HG03025 (cell line): ENCODE data around the gene KIAA0586.
"Not testable (repeated sequence)": the region's sequence is repeated elsewhere in the genome, so short reads cannot be mapped to it uniquely, and the experiment has no call there.

Experiments used
- ATAC-seq: cut with Tn5 transposase; IDR thresholded peaks from one replicate; pipeline ENCODE4 v1.9.1; 2021; ENCODE audit warnings: mild to moderate bottlenecking, moderate library complexity; ENCODE audit not compliant: unreplicated experiment, low FRiP score

KIAA0586 gene

GRCh38 chr14:58427281-58428117 is at the start of gene KIAA0586, which contains the start of gene TIMM9:
Gene KIAA0586, plus strand, starts transcription at chr14:58427719. Its CDS starts 546 bp downstream, at chr14:58428265.
Gene TIMM9, minus strand, starts transcription at chr14:58427531. Its CDS starts 15,586 bp downstream, at chr14:58411945.
- peak; percentile 87 for ATAC-seq

GRCh38 chr14:58390830-58391229 is 36.7 kb upstream of the KIAA0586 start:
- ATAC-seq = no peak

- no peak for ATAC-seq
Observed at GRCh38 chr14:58395562-58395811, 32.0 kb upstream of the KIAA0586 start.

GRCh38 chr14:58395812-58396788 is 31.4 kb upstream of the KIAA0586 start, which contains the start of gene TOMM20L:
Gene TOMM20L, plus strand, starts transcription at chr14:58395930. Its CDS starts 28 bp downstream, at chr14:58395958.
- ATAC-seq = peak; percentile 92

GRCh38 chr14:58397156-58397555 is 30.4 kb upstream of the KIAA0586 start:
- ATAC-seq = no peak

GRCh38 chr14:58398495-58398894 is 29.0 kb upstream of the KIAA0586 start:
- no peak for ATAC-seq

GRCh38 chr14:58398895-58399294 is 28.6 kb upstream of the KIAA0586 start:
- ATAC-seq = no peak

- no peak for ATAC-seq
Observed at GRCh38 chr14:58401587-58401986, 25.9 kb upstream of the KIAA0586 start.

GRCh38 chr14:58408681-58409215 is 18.8 kb upstream of the KIAA0586 start:
- ATAC-seq = no peak

- no peak for ATAC-seq
Observed at GRCh38 chr14:58414845-58415244, 12.7 kb upstream of the KIAA0586 start.

GRCh38 chr14:58415636-58416547 is 11.6 kb upstream of the KIAA0586 start:
- ATAC-seq = no peak

- ATAC-seq = not testable (repeated sequence)
Observed at GRCh38 chr14:58416934-58417333, 10.6 kb upstream of the KIAA0586 start.

GRCh38 chr14:58426670-58427280 is 744 bp upstream of the KIAA0586 start:
- peak; percentile 38 for ATAC-seq

GRCh38 chr14:58428118-58428683 is 682 bp downstream of the KIAA0586 start:
- ATAC-seq = no peak

GRCh38 chr14:58430156-58430555 is 2.6 kb downstream of the KIAA0586 start:
- no peak for ATAC-seq

GRCh38 chr14:58439476-58439875 is 12.0 kb downstream of the KIAA0586 start:
- ATAC-seq = no peak

GRCh38 chr14:58444627-58445026 is 17.1 kb downstream of the KIAA0586 start:
- ATAC-seq = no peak

GRCh38 chr14:58455593-58456265 is 28.2 kb downstream of the KIAA0586 start:
- no peak for ATAC-seq

- no peak for ATAC-seq
Observed at GRCh38 chr14:58460772-58461171, 33.3 kb downstream of the KIAA0586 start.
